Measurements from ENCODE around the gene PTF1A. TPM values are rescaled to one million over a fixed set of nuclear protein-coding genes. Genes with fewer than 3 reads are reported as not detected.

Gene PTF1A
- total and polyA plus RNA-seq, 4 donors: not detected

DNA sequence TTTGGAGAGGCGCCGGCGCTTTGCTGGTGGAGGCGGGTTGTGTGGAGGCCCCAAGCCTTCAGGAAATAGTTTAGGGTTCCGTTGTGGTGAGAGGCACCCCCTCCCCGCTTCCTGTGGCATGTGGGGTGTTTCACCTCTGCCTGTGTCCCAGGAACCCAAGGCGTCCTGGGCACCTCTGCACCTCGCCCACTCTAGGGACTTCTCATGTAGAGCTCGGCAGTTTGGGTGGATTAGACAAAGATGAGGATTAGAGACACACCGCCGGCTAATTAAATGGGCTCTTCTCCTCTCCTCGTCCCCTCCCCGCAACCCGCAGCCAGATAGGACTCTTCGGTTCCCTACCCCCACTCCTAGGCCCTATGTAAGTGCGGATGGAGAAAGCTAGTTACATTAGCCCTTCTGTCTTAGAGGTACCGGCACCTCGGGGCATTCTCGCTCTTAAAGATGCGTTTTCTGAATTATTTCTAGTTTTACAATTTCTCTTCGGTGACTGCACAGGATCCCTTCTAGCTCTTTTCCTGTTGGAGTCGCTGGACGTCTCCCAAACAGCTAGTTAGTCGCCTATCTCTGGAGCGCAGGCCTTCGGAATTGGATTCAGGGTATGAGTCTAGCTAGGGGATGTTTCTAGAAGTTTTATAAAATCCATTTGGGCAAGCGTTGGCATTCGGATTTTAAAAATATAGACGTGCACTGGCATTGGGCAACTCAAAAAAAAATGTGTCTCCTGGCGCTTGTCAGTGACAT is 7.8 kb downstream of the PTF1A start:
- H3K36me3 ChIP-seq (ENCODE audit: control insufficient read depth in 4 of 4, insufficient read depth in 3 of 4, low read depth in 1 of 4, low read length in 3 of 4): no peaks in the 10 kb centered on the region
- H3K4me1 ChIP-seq (ENCODE audit: control insufficient read depth in 4 of 4, insufficient read depth in 4 of 4, low read length in 3 of 4): peaks cover 0 to 3% (median under 1%) of the 10 kb centered on the region in 4 donors
- H3K4me3 ChIP-seq (ENCODE audit: low read depth in 1 of 3, low read length in 3 of 3): no peak overlapping the region
- no peak overlapping the region for H3K9ac ChIP-seq (ENCODE audit: low read depth in 1 of 2, low read length in 2 of 2)
- TF ChIP-seq RXRA (IDR thresholded peaks at IDR 0.05): no peak
- no peak for TF ChIP-seq EGR1 (IDR thresholded peaks at IDR 0.05; ENCODE audit: low read depth in 2 of 2)
- TF ChIP-seq TAF1 (conservative IDR thresholded peaks at IDR 0.05): no peak
- no peak overlapping the region for H3K27ac ChIP-seq (ENCODE audit: low read depth in 1 of 2, low read length in 2 of 2)
- peaks cover 6 to 21% (median 11%) of the 10 kb centered on the region in 4 donors for H3K27me3 ChIP-seq (ENCODE audit: control insufficient read depth in 4 of 4, insufficient read depth in 4 of 4, low read length in 3 of 4)
- no peak for DNase-seq (ENCODE audit: low spot score)
- H3K9me3 ChIP-seq (ENCODE audit: control insufficient read depth in 4 of 4, low read length in 3 of 4): no peaks in the 10 kb centered on the region
- WGBS: 4% methylated on average over 30 of the region's 30 CpGs

DNA sequence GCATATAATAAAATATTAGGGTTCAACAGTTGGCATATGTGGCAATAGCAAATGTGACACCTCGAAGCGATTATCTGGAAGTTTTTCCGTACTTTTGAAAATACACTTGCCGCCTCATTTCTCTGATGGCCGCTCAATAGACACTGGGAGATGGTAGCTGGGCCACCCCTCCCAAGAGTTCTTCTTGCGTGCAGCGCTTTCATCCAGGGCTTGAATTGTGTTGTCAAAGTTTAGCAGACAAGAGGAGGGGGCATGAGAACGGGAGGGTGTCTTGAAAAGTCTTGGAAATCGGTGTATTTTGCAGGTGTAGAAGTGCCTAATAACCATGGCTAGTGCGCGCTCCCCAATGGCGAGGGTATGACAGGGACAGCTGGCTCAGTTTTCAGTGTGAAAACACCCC is 8.5 kb downstream of the PTF1A start:
- Histone ChIP-seq H3K36me3 (ENCODE audit: control insufficient read depth in 4 of 4, insufficient read depth in 3 of 4, low read depth in 1 of 4, low read length in 3 of 4) (no peaks in the 10 kb centered on the region), H3K27me3 (ENCODE audit: control insufficient read depth in 4 of 4, insufficient read depth in 4 of 4, low read length in 3 of 4) (peaks cover 6 to 18% (median 10%) of the 10 kb centered on the region in 4 donors), H3K4me3 (ENCODE audit: low read depth in 1 of 3, low read length in 3 of 3) (no peak overlapping the region), H3K9me3 (ENCODE audit: control insufficient read depth in 4 of 4, low read length in 3 of 4) (no peaks in the 10 kb centered on the region), H3K27ac (ENCODE audit: low read depth in 1 of 2, low read length in 2 of 2) (no peak overlapping the region), H3K9ac (ENCODE audit: low read depth in 1 of 2, low read length in 2 of 2) (no peak overlapping the region), H3K4me1 (ENCODE audit: control insufficient read depth in 4 of 4, insufficient read depth in 4 of 4, low read length in 3 of 4) (no peaks in the 10 kb centered on the region)
- no peak for DNase-seq (ENCODE audit: low spot score)
- TF ChIP-seq FOXA2 (IDR thresholded peaks at IDR 0.05): no peak
- TF ChIP-seq EGR1 (IDR thresholded peaks at IDR 0.05; ENCODE audit: low read depth in 2 of 2): no peak
- no peak for TF ChIP-seq RXRA (IDR thresholded peaks at IDR 0.05)
- TF ChIP-seq TAF1 (conservative IDR thresholded peaks at IDR 0.05): no peak
- TF ChIP-seq HNF4A (conservative IDR thresholded peaks at IDR 0.05): no peak
- TF ChIP-seq SP1 (IDR thresholded peaks at IDR 0.05): no peak
- TF ChIP-seq GABPA (IDR thresholded peaks at IDR 0.05 in 1 of 2, conservative IDR thresholded peaks at IDR 0.05 in 1 of 2): no peak
- TF ChIP-seq JUND (IDR thresholded peaks at IDR 0.05): no peak
- TF ChIP-seq NR2F2 (IDR thresholded peaks at IDR 0.05): no peak
- TF ChIP-seq, protein P1, sequence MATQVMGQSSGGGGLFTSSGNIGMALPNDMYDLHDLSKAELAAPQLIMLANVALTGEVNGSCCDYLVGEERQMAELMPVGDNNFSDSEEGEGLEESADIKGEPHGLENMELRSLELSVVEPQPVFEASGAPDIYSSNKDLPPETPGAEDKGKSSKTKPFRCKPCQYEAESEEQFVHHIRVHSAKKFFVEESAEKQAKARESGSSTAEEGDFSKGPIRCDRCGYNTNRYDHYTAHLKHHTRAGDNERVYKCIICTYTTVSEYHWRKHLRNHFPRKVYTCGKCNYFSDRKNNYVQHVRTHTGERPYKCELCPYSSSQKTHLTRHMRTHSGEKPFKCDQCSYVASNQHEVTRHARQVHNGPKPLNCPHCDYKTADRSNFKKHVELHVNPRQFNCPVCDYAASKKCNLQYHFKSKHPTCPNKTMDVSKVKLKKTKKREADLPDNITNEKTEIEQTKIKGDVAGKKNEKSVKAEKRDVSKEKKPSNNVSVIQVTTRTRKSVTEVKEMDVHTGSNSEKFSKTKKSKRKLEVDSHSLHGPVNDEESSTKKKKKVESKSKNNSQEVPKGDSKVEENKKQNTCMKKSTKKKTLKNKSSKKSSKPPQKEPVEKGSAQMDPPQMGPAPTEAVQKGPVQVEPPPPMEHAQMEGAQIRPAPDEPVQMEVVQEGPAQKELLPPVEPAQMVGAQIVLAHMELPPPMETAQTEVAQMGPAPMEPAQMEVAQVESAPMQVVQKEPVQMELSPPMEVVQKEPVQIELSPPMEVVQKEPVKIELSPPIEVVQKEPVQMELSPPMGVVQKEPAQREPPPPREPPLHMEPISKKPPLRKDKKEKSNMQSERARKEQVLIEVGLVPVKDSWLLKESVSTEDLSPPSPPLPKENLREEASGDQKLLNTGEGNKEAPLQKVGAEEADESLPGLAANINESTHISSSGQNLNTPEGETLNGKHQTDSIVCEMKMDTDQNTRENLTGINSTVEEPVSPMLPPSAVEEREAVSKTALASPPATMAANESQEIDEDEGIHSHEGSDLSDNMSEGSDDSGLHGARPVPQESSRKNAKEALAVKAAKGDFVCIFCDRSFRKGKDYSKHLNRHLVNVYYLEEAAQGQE (IDR thresholded peaks at IDR 0.05): no peak
- TF ChIP-seq, protein P2, sequence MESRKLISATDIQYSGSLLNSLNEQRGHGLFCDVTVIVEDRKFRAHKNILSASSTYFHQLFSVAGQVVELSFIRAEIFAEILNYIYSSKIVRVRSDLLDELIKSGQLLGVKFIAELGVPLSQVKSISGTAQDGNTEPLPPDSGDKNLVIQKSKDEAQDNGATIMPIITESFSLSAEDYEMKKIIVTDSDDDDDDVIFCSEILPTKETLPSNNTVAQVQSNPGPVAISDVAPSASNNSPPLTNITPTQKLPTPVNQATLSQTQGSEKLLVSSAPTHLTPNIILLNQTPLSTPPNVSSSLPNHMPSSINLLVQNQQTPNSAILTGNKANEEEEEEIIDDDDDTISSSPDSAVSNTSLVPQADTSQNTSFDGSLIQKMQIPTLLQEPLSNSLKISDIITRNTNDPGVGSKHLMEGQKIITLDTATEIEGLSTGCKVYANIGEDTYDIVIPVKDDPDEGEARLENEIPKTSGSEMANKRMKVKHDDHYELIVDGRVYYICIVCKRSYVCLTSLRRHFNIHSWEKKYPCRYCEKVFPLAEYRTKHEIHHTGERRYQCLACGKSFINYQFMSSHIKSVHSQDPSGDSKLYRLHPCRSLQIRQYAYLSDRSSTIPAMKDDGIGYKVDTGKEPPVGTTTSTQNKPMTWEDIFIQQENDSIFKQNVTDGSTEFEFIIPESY (IDR thresholded peaks at IDR 0.05): no peak
- TF ChIP-seq CTCF (IDR thresholded peaks at IDR 0.05; ENCODE audit: low read depth, low read length, missing input control): no peak
- no peak for TF ChIP-seq YY1 (IDR thresholded peaks at IDR 0.05)
- no peak for TF ChIP-seq FOXA1 (IDR thresholded peaks at IDR 0.05)
- no peak for TF ChIP-seq HNF4G (IDR thresholded peaks at IDR 0.05)
- TF ChIP-seq, protein P3, sequence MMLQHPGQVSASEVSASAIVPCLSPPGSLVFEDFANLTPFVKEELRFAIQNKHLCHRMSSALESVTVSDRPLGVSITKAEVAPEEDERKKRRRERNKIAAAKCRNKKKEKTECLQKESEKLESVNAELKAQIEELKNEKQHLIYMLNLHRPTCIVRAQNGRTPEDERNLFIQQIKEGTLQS (IDR thresholded peaks at IDR 0.05): no peak
- WGBS: 8% methylated on average over 12 of the region's 12 CpGs
